ENCODE measurements around the gene ZNF14. TPM values are rescaled to one million over a fixed set of nuclear protein-coding genes. Genes with fewer than 3 reads are reported as not detected.
"Not testable (repeated sequence)": the region's sequence is repeated elsewhere in the genome, so short reads cannot be mapped to it uniquely, and the experiment has no call there.

The ZNF14 gene
- total RNA-seq, 3 donors from 2014 or later, result 7.0 to 22.7 (median 14.7) TPM

DNA sequence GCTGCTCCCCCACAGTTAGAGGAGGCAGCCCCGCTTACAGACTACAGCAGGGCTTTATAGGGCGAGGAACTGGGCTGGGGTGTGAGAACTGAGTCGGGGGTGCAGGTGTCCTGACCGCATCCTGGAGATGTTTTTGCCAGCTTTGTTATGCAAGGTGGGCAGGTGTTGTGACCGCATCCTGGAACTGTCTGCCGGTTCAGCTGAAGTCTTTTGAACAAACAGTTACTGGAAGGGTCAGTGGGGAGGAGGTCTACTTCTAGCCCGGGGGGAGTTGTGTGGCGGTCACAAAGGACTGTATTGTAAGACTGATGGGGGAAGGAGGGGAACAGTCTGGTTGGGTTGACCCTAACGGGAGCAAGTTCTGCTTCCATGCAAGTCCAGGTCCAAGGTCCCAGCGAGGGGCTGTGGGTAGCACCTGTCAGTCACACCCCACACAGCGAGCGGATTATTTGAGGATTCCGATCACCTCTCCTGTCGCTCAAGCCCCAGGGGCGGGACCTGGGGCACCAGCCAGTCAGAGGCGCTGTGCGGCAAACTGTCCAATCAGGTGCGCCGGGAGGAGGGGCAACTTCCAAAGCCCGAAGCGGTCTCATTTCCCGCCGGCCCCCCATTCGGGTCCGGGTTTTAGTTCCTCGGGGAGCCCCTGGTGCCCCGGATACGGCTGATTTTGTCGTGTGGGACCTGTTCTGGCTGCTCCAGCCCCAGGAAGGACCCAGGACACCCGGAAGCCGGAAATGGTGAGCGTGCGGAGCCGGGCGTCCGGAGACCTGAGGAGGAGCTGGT is 64.5 kb downstream of the ZNF14 start, which contains the start of gene ZNF101:
TSS of gene ZNF101 (plus strand) at position 610 of the 783 bp plus-strand sequence. CDS start at position 735, 125 bp downstream.
- H3K4me1 ChIP-seq, result no peaks in the 10 kb centered on the region
- intact Hi-C loops (cut with DNase I; ENCODE audit: low total_unique reads), result no loop called here
- no peaks in the 10 kb centered on the region for H3K9me3 ChIP-seq
- peak within 1 kb of the TSS; percentile 91 to 93 for H3K27ac ChIP-seq
- no peaks in the 10 kb centered on the region for H3K27me3 ChIP-seq
- TF ChIP-seq POLR2A (IDR thresholded peaks at IDR 0.05) (peak; percentile 54), POLR2AphosphoS5 (IDR thresholded peaks at IDR 0.05) (peak in 1 of 3 donors; percentile 61)
- TF ChIP-seq, protein P1, sequence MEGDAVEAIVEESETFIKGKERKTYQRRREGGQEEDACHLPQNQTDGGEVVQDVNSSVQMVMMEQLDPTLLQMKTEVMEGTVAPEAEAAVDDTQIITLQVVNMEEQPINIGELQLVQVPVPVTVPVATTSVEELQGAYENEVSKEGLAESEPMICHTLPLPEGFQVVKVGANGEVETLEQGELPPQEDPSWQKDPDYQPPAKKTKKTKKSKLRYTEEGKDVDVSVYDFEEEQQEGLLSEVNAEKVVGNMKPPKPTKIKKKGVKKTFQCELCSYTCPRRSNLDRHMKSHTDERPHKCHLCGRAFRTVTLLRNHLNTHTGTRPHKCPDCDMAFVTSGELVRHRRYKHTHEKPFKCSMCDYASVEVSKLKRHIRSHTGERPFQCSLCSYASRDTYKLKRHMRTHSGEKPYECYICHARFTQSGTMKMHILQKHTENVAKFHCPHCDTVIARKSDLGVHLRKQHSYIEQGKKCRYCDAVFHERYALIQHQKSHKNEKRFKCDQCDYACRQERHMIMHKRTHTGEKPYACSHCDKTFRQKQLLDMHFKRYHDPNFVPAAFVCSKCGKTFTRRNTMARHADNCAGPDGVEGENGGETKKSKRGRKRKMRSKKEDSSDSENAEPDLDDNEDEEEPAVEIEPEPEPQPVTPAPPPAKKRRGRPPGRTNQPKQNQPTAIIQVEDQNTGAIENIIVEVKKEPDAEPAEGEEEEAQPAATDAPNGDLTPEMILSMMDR (IDR thresholded peaks at IDR 0.05), result no peak
- H3K4me3 ChIP-seq, result peak within 1 kb of the TSS; percentile 84 to 94 (median 91)
- peak; percentile 90 to 93 for DNase-seq (ENCODE audit: low spot score in 2 of 2)
- H3K36me3 ChIP-seq, result no peaks in the 10 kb centered on the region

DNA sequence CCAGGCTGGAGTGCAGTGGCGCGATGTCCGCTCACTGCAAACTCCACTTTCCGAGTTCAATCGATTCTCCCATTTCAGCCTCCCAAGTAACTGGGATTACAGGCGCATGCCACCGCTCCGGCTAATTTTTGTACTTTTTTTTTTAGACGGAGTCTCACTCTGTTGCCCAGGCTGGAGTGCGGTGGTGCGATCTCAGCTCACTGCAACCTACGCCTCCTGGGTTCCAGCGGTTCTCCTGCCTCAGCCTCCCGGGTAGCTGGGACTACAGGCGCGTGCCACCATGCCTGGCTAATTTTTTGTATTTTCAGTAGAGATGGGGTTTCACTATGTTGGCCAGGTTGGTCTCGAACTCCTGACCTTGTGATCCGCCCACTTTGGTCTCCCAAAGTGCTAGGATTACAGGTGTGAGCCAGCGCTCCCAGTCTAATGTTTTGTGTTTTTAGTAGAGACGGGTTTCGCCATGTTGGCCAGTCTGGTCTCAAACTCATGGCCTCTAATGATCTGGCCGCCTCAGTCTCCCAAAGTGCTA is 67.4 kb downstream of the ZNF14 start:
- H3K27me3 ChIP-seq; DNase-seq (ENCODE audit: low spot score in 2 of 2); intact Hi-C loops (cut with DNase I; ENCODE audit: low total_unique reads); H3K27ac ChIP-seq; H3K36me3 ChIP-seq; H3K9me3 ChIP-seq; H3K4me3 ChIP-seq: not testable (repeated sequence)
- peaks cover 10 to 11% of the 10 kb centered on the region in 2 donors for H3K4me1 ChIP-seq

DNA sequence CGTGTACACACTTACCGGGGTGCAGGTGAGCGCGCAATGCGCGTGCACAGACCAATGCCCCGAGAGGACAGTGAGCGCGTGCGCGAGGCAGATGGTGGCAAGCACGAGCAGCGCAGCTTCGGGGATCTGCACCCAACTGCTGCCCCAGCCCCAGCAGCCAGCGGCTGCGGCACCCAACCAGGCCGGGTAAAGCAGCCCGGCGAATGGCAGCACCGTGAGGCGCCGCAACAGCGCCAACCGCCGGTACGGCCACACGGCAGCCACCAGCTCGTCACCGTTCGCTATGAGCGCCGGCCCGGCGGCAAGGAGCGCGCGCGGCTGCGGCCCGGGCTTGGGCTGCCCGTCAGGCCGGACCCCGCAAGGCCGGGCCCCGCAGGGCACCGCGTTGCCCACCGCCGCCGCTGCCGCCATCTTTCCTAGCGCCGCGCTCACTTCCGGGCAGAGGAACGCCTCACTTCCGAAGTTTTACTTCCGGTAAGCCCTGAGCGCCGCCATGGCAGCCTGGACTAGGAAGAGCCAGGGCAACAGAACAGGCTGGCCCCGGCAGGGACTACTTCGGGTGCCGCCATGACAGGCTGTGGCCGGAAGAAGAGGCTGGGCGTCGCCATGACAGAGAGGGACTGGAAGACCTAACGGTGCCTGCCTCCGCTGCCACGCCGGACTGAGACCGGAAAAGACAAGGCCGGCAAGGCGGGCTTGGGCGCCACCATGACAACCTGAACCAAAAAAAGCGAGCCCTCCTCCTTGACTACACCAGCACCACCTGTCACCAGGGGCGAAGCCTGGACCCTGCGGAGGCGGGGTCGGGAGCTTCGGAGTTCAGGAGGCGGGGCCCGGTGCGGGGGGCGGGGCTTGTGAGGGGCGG is 69.4 kb downstream of the ZNF14 start, which contains the start of gene ATP13A1:
TSS of gene ATP13A1 (minus strand) at position 421 of the 865 bp plus-strand sequence. CDS start at position 411, 10 bp downstream.
- Histone ChIP-seq H3K9me3 (no peaks in the 10 kb centered on the region), H3K36me3 (no peaks in the 10 kb centered on the region), H3K4me1 (peaks cover 10 to 11% of the 10 kb centered on the region in 2 donors), H3K4me3 (peak within 1 kb of the TSS; percentile 70 to 98 (median 94)), H3K27me3 (no peaks in the 10 kb centered on the region), H3K27ac (peak within 1 kb of the TSS; percentile 90 to 95)
- intact Hi-C loops (cut with DNase I; ENCODE audit: low total_unique reads), result no loop called here
- DNase-seq (ENCODE audit: low spot score in 2 of 2), result peak; percentile 94 to 98
- TF ChIP-seq, protein P1 (IDR thresholded peaks at IDR 0.05), result peak in 1 of 3 donors; percentile 27
- no peak for TF ChIP-seq POLR2A (IDR thresholded peaks at IDR 0.05)
- peak; percentile 75 to 85 (median 85) for TF ChIP-seq POLR2AphosphoS5 (IDR thresholded peaks at IDR 0.05)

DNA sequence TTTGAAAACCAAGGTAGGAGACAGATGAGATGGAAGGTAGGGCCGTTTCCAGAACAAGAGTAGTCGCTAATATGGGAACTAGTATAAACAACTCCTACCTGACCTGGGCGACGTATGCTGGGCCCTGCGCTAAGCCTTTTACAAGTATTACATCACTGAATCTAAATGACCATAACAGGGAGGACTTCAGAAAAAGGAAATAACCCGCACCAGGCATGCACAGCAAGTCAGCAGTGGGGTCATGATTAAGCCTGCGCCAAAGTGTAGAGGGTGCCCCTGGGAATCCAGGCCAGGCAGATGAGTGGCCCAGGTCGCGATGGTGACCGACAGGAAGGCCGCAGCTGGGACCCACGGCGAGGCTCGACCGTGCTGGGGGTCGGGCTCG is 70.0 kb downstream of the ZNF14 start:
- Histone ChIP-seq H3K4me3 (peak overlapping the region; percentile 70 to 98 (median 94)), H3K27me3 (no peaks in the 10 kb centered on the region), H3K9me3 (no peaks in the 10 kb centered on the region), H3K4me1 (peaks cover 10 to 11% of the 10 kb centered on the region in 2 donors), H3K36me3 (no peaks in the 10 kb centered on the region), H3K27ac (peak overlapping the region; percentile 90 to 95)
- DNase-seq (ENCODE audit: low spot score in 2 of 2), result no peak
- intact Hi-C loops (cut with DNase I; ENCODE audit: low total_unique reads), result no loop called here
- TF ChIP-seq, protein P1 (IDR thresholded peaks at IDR 0.05), result no peak
- TF ChIP-seq POLR2AphosphoS5 (IDR thresholded peaks at IDR 0.05), result no peak
- no peak for TF ChIP-seq POLR2A (IDR thresholded peaks at IDR 0.05)

DNA sequence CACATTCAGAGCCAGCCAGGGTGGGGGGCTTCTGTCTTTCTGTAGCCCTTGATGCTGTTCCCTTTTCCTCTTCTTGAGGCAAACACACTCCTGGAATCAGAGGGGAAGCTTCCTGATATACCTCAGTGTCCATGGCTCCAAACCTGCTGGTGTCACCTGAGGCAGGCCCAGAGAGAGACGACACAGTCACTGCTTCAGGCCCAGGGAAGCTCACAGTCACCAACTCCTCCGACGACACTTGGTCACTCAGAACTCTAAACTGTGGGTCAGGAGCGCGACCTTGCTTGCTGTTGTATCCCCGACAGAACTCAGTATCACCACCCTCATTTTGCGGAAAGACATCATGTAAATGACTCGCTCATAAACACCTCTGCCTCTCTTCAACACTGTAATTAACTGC is 70.6 kb downstream of the ZNF14 start:
- DNase-seq (ENCODE audit: low spot score in 2 of 2), result no peak
- peaks cover 10 to 11% of the 10 kb centered on the region in 2 donors for H3K4me1 ChIP-seq
- intact Hi-C loops (cut with DNase I; ENCODE audit: low total_unique reads), result no loop called here

More for the DNA sequence above, 70.6 kb downstream of the ZNF14 start:
- H3K4me3 ChIP-seq, result peak overlapping the region; percentile 70 to 98 (median 94)
- TF ChIP-seq, protein P1 (IDR thresholded peaks at IDR 0.05), result no peak
- no peak for TF ChIP-seq POLR2AphosphoS5 (IDR thresholded peaks at IDR 0.05)
- no peak for TF ChIP-seq POLR2A (IDR thresholded peaks at IDR 0.05)
- H3K27ac ChIP-seq, result peak overlapping the region; percentile 90 to 95
- H3K27me3 ChIP-seq, result no peaks in the 10 kb centered on the region
- no peaks in the 10 kb centered on the region for H3K9me3 ChIP-seq
- no peaks in the 10 kb centered on the region for H3K36me3 ChIP-seq

Measured in breast epithelium (tissue), 4 donors.